HG03565 (cell line): Measurements from ENCODE around the gene PHF11.
"Not testable (repeated sequence)": the region's sequence is repeated elsewhere in the genome, so short reads cannot be mapped to it uniquely, and the experiment has no call there.

Experiments
- ATAC-seq: cut with Tn5 transposase; IDR thresholded peaks from one replicate; pipeline ENCODE4 v1.9.1; 2021; ENCODE audit warnings: mild to moderate bottlenecking, moderate library complexity; ENCODE audit not compliant: unreplicated experiment

Gene PHF11

DNA sequence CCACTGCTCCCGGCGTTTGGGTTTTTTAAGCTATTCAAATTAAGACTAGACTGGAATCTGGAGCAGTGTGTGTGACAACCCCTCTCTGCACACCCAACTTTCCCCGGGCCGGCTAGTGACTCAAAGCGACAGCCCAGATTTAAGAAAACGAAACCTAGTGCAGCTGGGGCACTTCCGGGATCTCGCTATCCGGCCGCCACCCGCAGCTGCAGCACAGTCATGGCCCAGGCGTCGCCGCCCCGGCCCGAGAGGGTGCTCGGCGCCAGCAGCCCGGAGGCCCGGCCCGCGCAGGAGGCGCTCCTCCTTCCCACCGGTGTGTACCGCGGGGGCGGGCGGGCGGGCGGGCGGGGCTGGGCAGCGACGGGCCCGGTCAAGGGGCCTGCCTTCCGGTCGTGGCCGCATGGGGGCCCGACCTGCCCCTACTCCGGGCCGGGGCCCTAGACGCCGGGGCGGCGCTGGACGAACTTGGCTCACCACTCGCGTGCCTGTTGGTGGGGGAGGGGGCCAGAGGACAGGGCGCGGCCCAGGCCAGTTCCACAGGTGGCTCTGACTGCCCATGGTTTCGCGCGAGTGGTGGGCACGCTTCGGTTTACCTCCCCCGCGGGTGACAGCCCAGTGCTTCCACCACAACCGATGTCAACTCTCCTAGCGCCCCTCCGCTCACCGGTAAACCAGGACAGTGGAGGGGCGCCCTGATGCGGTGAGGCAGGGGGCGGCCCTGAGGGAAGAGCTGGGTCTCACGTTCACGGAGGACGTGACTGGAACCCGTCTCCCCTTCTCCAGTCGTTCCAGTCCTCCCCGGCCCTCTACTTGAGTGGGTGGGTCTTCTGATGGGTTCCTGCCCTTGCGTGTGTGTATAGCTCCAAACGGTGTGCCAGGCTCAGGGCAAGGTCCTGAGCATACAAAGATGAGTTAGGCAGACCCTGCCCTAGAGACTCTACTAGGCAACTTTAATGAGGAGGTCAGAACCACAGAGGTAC, at the start of gene PHF11:
TSS of gene PHF11 (plus strand) at position 171 of the 980 bp plus-strand sequence. CDS start at position 220, 49 bp downstream.
- peak; percentile 83 for ATAC-seq

DNA sequence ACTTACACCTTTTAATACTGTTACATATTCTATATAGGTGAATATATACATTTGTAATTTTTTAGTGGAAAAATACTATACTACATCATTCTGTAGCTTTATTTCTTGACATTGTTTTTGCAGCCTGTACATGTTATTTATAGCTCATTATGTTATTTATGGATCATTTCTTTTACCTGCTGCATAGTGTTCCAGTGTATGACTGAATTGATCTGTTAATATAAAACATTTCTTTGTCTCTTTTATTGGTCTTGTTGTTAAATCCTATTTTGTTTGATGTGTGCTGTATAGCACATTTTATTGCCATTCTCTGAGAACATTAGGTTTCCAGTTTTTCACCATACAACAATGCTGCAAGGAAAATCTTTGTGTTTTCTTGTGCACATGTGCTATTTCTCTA, 49.3 kb upstream of the PHF11 start:
- ATAC-seq: no peak

DNA sequence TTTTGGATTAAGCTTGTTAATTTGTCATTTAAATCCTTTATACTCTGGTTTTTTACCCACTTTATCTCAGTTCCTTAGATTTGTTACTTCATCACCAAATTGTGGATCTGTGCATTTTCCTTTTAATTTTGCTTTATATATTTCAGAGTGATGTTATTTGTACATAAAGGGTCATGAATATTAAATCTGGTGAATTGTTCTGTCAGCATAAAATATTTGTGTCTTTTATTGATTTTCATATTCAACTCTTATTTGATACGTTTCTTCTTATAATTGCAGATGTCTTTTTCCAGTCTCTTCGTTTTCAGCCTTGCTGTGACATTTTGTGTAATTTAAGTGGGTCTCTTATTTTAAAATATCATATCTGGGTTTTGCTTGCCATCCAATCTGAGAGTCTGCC, 47.0 kb upstream of the PHF11 start:
- no peak for ATAC-seq

DNA sequence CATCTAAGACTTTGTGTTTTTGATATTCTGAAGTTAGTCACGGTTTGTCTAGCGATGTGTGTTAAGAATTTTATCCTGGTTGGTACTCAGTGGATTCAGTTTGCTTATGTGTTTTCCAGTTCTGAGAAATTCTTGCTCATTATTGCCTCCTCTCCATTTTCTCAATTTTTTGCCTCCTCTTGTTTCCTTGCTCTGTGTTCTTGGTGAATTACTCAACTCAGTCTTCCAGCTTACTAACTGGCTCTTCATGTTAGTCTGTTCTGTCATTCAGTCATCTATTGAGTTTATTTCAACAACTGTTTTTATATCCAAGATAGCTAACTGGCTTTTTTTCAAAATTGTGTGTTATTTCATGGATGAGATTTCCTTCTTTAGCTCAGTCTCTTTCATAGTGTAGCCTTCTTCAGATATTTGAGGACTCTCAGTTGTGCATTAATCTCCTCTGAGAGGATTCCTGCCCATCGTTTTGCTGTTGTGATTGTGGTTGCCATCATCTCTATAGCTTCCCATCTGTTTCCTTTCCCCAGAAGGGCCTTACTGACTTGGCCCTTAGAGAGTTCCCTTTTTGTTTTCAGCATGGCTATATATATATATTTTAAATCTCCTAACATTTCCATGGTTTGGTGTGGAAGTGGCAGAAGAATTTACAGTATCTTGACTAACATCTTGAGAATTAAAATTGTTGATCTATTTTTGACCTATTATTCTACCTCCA, 45.5 kb upstream of the PHF11 start:
- no peak for ATAC-seq

DNA sequence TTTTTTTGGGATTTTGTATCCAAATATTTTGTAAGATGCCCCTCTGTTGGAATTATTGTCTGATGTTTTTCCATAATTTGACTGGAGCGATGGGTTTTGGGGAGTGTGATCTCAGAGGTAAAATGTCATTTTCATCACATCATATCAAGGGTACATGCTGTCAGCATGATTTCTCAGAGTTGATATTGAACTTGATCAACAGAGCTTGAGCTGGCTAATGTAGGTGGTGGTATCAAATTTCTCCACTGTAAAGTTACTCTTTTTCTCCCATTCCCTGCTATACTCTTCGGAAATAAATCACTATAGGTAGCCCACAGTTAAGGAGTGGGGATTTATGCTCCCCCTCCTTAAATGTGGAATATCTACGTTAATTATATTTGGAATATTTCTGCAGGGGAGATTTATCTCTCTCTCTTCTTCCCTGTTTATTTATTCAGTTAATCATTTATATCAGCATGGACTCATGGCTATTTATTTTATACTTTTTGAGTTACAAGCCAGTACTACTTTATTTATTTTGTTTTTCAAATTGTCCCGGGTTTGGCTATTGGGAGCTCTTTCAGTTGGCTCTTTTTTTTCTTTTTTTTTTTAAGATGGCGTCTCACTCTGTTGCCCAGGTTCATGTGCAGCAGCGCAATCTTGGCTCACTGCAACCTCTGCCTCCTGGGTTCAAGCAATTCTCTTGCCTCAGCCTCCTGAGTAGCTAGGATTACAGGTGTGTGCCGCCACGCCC, 42.9 kb upstream of the PHF11 start:
- ATAC-seq: no peak

DNA sequence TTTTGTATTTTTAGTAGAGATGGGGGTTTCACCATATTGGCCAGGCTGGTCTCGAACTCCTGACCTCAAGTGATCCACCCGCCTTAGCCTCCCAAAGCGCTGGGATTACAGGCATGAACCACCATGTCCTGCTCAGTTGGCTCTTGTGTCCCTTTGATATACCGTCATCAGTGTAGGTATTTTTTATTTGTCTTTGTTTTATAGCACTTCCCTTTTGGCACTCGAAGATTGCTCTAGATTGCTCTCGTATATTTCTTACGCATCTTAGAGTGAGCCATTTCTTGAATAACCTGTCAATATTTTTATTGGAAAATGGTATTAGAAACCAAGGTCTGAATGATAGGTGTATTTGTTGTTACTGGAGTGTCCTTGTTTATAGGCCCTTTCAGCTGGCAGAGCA, 42.3 kb upstream of the PHF11 start:
- no peak for ATAC-seq

DNA sequence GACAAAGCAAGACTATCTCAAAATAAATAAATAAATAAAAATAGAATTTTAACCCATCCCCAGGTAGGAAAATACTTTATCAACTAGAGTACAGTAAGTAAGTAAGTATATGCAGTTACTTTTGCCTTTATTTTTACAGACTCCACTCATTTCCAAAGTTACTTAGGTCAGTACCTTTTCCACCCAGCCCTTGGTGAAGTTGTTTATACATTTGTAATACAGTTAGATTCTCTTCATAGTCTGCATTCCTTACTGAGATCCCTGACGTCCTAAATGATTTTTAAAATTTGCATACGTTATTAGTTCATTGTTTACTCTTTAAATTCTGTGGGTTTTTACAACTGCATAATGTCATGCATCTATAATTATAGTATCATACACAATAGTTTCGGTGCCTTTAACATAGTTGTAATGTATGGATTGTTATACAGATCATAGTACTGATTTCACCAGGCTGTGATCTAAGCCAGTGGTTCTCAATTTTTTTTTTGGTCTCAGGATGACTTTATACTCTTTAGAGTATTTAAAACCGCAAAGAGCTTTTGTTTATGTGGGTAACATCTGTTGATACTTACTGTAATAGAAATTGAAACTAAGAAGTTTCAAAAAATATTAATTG, 41.3 kb upstream of the PHF11 start:
- peak; percentile 94 for ATAC-seq

DNA sequence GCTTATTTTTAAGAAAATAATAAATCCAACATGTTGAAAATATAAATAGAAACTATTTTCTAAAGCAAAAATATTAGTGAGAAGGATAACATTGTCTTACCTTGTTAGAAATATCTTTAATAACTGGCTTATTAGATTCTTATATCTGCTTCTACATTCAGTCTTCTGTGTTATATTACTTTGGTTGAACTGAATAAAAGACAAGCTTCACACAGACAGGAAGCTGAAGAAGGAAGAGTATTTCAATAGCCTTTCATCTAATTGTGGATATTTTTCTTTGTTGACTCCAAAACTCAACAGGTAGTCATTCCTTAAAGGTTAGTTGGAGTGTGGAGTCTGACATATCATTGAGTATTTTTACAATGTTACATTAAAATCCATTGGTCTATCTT, 40.8 kb upstream of the PHF11 start:
- ATAC-seq: peak; percentile 8

DNA sequence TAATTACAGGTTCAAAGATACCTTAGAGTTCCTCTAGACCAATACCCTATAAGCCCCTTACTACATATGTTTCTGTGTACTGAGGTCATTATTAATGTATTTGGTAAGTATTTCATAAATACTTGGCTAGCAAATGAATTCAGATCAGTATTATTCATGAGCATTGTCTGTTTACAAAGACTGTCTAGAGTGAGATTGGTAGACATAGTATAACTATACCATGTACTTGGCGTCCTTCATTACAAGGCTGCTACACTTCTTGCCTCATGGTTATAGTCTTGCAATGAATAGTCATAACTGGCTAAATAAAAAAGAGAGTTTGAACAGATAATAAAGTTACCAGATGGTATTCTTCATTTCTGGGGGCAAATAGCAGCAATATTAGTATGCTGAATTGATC, 39.6 kb upstream of the PHF11 start:
- ATAC-seq: no peak

DNA sequence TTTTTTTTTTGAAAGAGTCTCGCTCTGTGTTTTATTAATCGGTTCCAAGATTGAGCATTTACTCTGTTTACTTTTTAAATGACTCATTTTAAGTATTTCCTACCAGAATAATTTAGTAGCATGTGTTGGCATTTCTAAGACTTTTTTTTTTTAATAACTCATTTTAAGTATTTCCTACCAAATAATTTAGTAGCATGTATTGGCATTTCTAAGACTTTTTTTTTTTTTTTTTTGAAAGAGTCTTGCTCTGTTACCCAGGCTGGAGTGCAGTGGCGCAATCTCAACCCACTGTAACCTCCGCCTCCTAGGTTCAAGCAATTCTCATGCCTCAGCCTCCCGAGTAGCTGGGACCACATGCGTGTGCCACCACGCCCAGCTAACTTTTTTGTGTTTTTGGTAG, 38.5 kb upstream of the PHF11 start:
- no peak for ATAC-seq

DNA sequence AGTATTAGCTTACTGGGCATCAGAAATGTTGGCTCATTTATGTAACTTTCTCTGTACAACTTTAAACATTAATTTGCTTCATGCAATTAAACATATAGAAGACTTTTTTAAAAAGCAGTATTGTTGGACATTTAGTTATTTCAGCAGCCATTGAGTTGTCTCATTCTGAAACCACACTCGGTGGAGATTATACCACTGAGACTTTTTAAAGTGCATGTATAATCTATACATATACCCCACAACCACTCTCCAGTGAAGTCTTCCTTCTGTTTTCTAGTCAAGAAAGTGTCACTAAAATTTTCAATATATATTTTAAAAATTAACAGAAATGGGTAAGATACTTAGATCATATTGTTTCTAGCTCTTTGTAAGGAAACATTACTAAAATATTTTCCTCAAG, 36.2 kb upstream of the PHF11 start:
- no peak for ATAC-seq

DNA sequence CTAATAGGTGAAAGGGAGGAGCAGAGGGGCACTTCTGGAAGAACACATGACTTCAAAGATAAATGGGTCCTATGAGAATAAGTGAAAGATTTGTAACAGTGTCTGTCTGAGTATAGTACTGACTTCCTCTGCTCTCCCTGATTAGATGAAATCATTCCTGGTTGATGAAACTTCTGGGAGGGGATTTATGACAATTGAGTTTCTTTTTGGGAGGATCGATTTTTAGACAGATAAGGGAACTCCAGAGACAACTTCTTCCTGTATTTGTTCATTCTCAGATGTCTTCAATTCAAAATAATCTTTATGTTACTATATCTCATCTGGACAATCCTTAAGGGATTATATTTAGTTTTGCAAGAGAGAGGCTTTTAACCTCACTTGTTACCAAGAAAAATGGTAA, 31.7 kb upstream of the PHF11 start:
- no peak for ATAC-seq

DNA sequence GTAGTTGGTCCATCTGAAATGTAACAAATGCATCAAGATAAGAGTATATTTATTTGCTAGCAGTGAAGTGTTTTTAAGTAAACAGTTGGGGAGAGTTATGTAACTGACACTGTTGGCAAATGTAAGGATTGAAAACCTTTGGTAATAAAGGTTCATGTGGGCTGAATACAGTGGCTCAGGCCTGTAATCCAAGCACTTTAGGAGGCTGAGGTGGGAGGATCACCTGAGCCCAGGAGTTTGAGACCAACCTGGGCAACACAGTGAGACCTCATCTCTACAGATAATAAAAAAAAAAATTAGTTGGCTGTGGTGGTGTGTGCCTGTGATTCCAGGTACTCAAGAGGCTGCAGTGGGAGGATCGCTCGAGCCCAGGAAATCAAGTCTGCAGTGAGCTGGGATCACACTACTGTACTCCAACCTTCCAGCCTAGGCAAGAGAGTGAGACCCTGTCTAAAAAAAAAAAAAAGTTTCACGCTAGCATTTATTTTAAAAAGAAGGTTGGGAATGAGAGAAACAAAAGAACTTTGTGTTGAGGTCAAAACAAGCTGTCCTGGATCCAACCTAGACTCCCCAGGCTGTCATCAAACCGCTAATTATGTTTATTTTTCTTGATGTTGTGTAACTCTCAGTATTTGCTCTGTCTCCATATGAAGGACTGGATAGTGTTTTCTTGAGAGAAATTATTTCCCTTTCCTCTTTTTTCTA, 31.0 kb upstream of the PHF11 start:
- no peak for ATAC-seq

DNA sequence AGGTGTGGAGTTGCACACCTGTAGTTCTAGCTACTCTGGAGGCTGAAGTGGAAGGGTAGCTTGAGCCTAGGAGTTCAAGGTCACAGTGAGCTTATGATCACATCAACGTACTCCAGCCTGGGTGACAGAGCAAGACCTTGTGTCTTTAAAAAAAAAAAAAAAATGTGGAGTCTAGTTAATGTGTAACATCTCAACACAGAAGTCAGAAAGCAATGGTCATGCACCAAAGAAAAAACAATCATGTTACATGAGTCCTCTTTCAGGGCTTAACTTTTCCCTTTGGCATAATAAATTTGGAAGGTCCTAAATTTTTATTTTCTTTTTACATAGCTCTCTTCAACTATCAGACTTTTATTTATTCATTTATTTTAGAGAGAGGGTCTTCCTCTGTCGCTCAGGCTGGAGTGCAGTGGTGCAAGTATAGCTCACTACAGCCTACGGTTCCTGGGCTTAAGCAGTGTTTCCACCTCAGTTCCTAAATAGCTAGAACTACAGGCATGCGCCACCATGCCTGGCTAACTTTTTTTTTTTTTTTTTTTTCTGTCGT, 29.4 kb upstream of the PHF11 start:
- no peak for ATAC-seq

DNA sequence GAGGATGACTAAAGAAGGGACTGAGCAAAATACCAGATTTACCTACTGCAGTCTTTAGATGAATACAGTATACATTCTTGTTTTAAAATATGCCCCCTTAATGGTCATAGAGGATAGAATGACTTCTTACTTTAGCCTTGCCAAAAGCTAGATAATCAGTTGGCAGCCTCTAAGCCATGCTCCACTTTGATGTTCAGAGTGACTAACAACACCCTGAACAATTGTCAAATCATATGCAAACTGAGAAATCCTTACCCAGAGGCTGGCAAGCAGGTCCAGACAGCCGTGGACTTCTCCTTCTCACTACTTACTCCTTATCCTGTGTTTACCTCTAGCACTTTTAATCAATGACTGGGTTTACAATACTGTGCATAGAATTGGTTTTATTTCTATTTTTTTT, 23.6 kb upstream of the PHF11 start:
- no peak for ATAC-seq

DNA sequence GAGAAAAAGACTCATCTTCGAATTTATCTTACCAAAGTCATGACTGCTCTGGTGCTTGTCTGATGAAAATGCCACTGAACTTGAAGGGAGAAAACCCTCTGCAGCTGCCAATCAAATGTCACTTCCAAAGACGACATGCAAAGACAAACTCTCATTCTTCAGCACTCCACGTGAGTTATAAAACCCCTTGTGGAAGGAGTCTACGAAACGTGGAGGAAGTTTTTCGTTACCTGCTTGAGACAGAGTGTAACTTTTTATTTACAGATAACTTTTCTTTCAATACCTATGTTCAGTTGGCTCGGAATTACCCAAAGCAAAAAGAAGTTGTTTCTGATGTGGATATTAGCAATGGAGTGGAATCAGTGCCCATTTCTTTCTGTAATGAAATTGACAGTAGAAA, 19.2 kb upstream of the PHF11 start:
- ATAC-seq: no peak

DNA sequence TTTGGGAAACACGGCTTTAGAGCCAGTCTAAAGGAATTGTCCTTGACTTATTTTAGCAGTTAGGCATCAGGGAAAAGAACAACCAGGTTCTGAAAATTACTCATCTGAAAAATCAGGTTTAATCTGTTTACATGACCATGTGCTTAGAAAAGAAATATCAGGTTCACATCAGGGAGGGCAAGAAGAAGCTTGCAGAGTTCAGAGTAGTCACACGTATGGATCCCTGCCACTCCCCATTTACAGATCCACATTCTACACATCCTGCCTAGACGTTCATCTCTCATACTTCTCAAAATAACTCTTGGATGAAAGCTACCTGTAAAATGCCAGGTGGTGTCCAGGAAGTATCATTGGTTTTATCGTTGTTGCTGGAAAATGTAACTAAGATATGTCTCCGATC, 14.0 kb upstream of the PHF11 start:
- no peak for ATAC-seq

DNA sequence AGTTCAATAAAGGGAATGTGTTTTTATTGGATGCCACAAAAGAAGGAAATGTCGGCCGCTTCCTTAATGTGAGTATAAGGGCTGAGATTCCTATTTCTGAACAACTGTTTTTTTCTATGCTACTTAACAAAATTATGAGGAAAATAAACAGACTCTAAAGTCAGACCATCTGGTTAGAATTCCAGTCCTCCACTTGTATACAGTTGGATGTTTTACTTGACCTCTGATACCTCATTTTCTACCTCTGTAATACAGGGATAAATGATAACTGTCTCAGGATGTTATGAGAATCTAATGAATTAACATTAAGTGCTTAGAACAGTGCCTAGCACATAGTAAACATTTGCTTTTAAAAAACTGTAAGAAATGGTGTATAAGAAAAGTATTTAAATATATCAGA, 7.2 kb upstream of the PHF11 start:
- ATAC-seq: no peak

DNA sequence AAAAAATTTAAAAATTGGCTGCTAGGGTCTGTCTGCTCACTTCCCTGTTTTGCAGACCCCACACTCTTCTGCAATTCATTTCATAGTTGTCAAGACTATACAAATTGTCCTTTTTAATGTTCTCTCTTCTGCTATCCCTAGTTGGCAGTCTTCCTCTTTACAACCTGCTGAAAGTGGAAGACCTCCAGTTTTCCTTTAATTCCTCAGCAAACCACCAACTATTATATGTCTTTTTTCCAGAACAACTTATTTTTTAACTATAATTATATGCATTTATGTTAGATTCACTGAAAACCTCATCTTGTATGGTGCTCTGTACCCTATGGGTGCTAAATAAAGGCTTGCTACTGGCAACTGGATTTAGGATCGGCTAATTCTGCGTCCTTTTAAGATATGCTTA, 1.1 kb upstream of the PHF11 start:
- ATAC-seq: no peak

DNA sequence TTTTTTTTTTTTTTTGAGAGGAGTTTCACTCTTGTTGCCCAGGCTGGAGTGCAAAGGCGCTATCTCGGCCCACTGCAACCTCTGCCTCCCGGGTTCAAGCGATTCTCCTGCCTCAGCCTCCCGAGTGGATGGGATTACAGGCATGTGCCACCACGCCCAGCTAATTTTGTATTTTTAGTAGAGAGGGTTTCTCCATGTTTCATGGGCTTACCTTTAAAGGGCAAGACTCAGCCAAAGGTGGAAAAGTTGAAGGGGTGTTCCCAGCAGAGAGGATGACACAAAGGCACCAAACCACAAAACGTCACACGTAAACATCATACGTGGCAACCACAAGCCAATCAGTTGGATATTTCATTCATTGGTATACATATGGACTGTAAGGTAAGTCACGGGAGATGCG, 1.1 kb downstream of the PHF11 start:
- ATAC-seq: not testable (repeated sequence)
